ENCODE data around the gene TRAF7.

Gene TRAF7

DNA sequence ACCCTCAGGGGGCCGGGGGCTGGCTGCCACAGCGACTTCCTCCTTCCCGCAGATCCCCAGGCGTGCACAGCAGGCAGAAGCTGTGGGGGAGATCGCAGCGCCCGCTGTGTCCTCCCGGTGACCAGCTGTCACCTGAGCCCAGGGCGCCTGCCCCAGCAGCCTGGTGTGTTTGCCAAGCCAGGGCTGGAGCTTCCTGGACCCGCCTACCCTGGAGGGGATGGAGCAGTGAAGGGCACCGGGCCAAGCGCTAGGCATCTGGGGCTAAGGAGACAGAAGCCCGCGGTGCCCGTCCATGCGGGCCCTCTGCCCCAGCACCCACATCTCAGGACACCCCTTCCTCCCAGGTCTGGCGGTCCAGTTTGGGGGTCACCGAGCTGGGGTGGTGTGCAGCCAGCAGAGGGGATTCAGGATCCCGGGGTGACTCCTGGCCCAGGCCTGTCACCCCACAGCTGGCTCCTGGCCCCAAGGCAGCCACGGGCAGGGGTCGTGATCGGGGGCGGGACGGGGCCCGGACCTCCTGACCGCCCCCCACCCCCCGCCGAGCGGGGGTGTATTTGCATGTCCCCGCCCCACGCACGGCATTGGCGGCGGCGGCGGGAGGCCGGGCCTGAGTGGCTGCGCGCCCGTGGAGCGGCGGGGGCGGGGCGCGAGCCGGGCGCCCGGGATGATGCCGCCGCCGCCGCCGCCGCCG is 7.5 kb upstream of the TRAF7 start, which contains the start of gene RAB26:
Gene RAB26, plus strand, starts transcription at position 645 of the 691 bp plus-strand sequence. CDS start 159 bp downstream, outside the sequence.
- intact Hi-C loops (cut with micrococcal nuclease): no loop called here
- H3K4me1 Mint-ChIP-seq (ENCODE audit: low read depth): peaks cover 41% of the 10 kb centered on the region
- H3K27ac Mint-ChIP-seq: no peak within 1 kb of the TSS
- H3K4me3 Mint-ChIP-seq: peak within 1 kb of the TSS; percentile 57
- H3K36me3 Mint-ChIP-seq (ENCODE audit: low read depth): peaks cover 33% of the 10 kb centered on the region
- H3K9me3 Mint-ChIP-seq: no peaks in the 10 kb centered on the region
- H3K27me3 Mint-ChIP-seq: peaks cover 46% of the 10 kb centered on the region

DNA sequence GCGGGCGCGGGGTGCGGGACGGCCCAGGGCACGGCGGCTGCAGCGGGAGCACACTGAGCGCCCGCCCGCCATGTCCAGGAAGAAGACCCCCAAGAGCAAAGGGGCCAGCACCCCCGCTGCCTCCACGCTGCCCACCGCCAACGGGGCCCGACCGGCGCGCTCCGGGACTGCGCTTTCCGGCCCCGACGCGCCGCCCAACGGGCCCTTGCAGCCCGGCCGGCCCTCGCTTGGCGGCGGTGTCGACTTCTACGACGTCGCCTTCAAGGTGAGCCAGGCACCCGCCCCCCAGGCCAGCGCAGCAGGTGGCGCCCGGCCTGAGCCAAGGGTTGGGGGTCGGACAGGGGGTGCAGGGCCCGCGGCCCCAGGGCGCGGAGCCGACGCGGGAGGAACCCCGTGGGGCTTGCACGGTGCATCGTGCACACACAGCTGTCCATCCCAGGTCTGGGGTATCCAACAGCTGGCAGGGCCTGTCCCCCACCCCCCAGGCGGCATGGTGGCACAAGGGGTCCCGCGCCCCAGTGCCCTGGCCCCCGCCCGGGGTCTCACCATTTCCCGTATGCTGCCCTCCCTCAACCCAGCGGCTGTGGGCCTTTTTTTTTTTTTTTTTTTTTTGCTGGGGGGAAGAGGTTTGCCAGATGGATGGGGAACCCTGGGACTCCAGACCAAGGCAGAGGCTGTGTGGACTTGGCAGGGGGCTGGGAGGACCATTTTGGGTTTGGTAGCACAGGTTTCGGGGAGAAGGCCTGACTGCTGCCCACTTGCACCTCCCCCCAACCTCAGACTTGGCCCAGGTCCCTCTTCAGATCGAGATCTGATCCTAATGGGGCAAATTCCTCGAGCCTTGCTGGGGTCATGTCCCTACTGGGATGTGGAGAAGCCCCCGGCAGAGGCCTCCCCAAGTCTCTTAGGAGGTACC is 6.6 kb upstream of the TRAF7 start:
- peaks cover 43% of the 10 kb centered on the region for H3K27me3 Mint-ChIP-seq
- H3K4me1 Mint-ChIP-seq (ENCODE audit: low read depth): peaks cover 50% of the 10 kb centered on the region
- intact Hi-C loops (cut with micrococcal nuclease): no loop called here
- no peak overlapping the region for H3K27ac Mint-ChIP-seq
- peak overlapping the region; percentile 57 for H3K4me3 Mint-ChIP-seq
- no peaks in the 10 kb centered on the region for H3K9me3 Mint-ChIP-seq
- peaks cover 42% of the 10 kb centered on the region for H3K36me3 Mint-ChIP-seq (ENCODE audit: low read depth)

GRCh38 chr16:2149630-2150417 is 5.8 kb upstream of the TRAF7 start:
- Mint-ChIP-seq H3K27me3 (peaks cover 42% of the 10 kb centered on the region), H3K36me3 (ENCODE audit: low read depth) (peaks cover 50% of the 10 kb centered on the region), H3K9me3 (no peaks in the 10 kb centered on the region), H3K4me1 (ENCODE audit: low read depth) (peaks cover 54% of the 10 kb centered on the region), H3K27ac (no peak overlapping the region), H3K4me3 (no peak overlapping the region)
- intact Hi-C loops (cut with micrococcal nuclease): no loop called here

DNA sequence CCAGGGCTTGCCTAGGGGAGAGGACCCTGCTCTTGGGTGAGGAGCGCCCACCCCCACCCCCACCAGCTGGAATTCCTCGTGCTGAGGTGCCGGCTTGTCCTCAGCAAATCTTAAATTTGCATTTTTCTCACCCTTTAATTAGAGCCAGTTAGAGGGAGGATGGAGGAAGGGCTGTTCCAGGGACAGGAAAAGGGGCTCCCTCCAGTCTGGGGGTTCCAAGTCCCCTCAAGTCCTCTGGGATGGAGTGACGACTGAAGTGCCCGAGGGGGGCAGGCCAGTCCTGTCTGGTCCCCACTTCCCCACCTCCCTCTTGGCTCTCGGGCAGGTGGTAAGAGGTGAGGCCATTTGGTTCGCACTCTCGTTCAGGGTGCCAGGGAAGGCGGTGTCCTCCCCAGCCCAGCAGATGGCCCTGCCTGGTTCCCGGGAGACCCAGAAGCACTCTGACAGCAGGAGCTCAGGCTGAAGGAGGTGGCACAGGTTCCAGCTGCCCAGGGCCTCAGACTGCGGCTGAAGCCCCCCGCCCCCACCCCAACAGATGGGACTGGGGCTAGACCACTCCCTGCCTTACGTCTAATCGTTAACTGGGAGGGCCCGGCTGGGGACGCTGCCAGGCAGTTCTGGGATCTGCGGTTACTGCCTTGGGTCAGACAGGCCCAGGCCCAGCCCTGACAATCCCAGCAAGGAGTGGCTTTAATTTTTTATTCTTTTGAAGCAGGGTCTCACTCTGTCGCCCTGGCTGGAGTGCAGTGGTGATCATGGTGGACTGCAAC is 5.0 kb upstream of the TRAF7 start:
- Mint-ChIP-seq H3K4me3 (no peak overlapping the region), H3K4me1 (ENCODE audit: low read depth) (peaks cover 54% of the 10 kb centered on the region), H3K9me3 (no peaks in the 10 kb centered on the region), H3K36me3 (ENCODE audit: low read depth) (peaks cover 54% of the 10 kb centered on the region), H3K27ac (no peak overlapping the region), H3K27me3 (peaks cover 42% of the 10 kb centered on the region)
- intact Hi-C loops (cut with micrococcal nuclease): no loop called here

- H3K36me3 Mint-ChIP-seq (ENCODE audit: low read depth): peaks cover 61% of the 10 kb centered on the region
- H3K4me1 Mint-ChIP-seq (ENCODE audit: low read depth): peaks cover 59% of the 10 kb centered on the region
- no peak overlapping the region for H3K27ac Mint-ChIP-seq
- no peak overlapping the region for H3K4me3 Mint-ChIP-seq
- peaks cover 42% of the 10 kb centered on the region for H3K27me3 Mint-ChIP-seq
- H3K9me3 Mint-ChIP-seq: no peaks in the 10 kb centered on the region
- intact Hi-C loops (cut with micrococcal nuclease): no loop called here
Measured at GRCh38 chr16:2151188-2152091, 4.1 kb upstream of the TRAF7 start.

DNA sequence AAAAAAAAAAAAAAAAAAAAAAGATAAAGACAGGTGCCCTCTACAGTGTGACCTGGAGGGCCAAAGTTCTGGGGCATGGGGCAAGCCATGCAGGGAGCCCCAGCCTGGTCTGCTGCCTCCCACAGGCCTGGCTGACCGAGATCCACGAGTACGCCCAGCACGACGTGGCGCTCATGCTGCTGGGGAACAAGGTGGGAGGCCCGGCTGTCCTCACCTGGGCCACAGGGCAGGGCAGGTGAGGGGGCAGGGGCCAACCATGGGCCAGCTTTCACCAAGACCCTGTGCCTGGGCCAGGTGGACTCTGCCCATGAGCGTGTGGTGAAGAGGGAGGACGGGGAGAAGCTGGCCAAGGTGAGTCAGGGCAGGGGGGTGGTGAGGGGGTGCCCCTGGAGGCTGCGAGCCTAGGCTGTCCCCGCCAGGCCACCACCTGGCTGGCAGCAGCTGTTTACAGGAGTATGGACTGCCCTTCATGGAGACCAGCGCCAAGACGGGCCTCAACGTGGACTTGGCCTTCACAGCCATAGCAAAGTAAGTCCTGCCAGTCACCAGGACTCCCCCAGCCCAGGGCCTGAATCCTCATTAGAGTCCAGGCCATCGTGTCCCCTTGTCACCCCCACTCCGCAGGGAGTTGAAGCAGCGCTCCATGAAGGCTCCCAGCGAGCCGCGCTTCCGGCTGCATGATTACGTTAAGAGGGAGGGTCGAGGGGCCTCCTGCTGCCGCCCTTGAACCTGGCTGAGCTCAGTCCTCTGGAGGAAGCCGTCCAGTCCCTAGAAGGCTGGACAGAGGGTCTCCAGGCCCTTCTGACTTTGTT is 2.7 kb upstream of the TRAF7 start:
- H3K27me3 Mint-ChIP-seq: peaks cover 35% of the 10 kb centered on the region
- H3K9me3 Mint-ChIP-seq: no peaks in the 10 kb centered on the region
- H3K4me3 Mint-ChIP-seq: peak overlapping the region; percentile 81
- peak overlapping the region; percentile 95 for H3K27ac Mint-ChIP-seq
- intact Hi-C loops (cut with micrococcal nuclease): loop anchor here (1.0 kb wide), 1 partner anchor 149 kb away; no protein-coding TSS in a partner anchor
- peaks cover 70% of the 10 kb centered on the region for H3K36me3 Mint-ChIP-seq (ENCODE audit: low read depth)
- peaks cover 70% of the 10 kb centered on the region for H3K4me1 Mint-ChIP-seq (ENCODE audit: low read depth)

DNA sequence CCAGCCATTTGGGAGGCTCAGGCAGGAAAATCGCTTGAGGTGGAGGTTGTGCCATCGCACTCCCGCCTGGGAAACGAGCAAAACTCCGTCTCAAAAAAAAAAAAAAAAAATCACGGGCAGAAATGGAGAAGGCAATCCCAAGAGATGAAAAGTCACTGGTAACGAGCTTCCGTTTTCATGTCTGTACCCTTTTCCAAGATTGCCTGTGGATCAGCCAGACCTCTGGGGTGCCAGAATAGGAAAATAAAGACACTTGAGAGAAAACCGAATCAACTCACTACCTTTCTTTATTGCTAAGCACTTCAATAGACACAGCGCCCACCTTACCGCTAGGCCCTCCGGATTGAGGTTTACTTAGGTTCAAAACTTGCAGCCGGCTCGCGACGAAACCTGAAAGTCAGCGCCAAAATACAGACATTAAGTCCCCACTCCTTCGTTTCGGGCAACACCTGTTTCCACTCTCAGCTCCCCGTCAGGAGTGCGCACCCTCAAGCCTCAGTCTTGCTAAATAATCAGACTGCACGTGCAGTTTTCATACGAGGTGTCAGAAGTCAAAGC is 970 bp upstream of the TRAF7 start:
- H3K4me3 Mint-ChIP-seq: peak overlapping the region; percentile 81
- peaks cover 26% of the 10 kb centered on the region for H3K27me3 Mint-ChIP-seq
- H3K27ac Mint-ChIP-seq: peak overlapping the region; percentile 95
- H3K4me1 Mint-ChIP-seq (ENCODE audit: low read depth): peaks cover 77% of the 10 kb centered on the region
- H3K9me3 Mint-ChIP-seq: no peaks in the 10 kb centered on the region
- intact Hi-C loops (cut with micrococcal nuclease): loop anchor here (1.0 to 2.0 kb wide), 2 partner anchors 51 to 60 kb away; partner anchors contain the start of genes MLST8 and PGP
- peaks cover 82% of the 10 kb centered on the region for H3K36me3 Mint-ChIP-seq (ENCODE audit: low read depth)

DNA sequence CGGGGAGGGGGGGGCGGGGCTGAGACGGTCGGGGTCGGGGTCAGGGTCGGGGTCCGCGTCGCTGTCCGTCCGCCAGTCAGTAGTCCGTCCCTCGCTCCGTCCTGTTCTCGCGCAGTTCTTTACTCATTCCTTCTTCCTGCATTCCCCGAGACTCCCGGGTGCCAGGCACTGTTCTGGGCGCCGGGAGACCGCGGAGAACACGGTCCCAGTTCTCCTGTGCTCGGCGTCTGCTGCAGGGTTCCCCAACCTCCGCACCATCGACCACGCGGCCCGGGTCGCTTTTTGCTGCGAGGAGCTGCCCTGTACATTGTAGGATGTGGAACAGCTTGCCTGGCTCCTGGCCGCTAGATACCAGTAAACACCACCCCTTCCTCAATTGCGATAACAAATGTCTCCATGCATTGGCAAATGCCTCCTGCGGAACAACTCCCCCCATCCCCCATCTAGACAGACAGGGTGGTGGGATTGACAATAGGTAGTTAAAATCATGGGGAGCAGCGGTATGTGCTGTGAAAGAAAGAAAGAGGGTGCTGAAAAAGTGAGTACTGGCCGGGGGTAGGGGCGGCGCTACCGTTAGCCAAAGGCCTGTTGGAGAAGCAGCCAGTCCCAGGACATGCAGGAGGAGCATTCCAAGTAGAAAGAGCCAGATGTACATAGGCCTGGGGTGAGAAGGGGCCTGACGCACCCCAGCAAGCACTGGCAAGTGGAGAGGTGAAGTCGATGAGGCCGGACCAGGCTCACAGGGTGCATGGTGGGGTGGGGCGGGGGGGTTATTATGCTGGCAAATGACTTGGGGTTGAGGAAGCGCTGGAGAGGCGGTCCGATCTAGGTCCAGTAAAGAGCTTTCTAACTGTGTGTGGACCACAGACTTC is 631 bp downstream of the TRAF7 start:
- H3K4me1 Mint-ChIP-seq (ENCODE audit: low read depth): peaks cover 71% of the 10 kb centered on the region

GRCh38 chr16:2156849-2157224 is 1.3 kb downstream of the TRAF7 start:
- Mint-ChIP-seq H3K4me3 (peak overlapping the region; percentile 99), H3K36me3 (ENCODE audit: low read depth) (peaks cover 71% of the 10 kb centered on the region), H3K9me3 (no peaks in the 10 kb centered on the region), H3K4me1 (ENCODE audit: low read depth) (peaks cover 67% of the 10 kb centered on the region), H3K27me3 (peaks cover 4% of the 10 kb centered on the region), H3K27ac (peak overlapping the region; percentile 95)
- intact Hi-C loops (cut with micrococcal nuclease): no loop called here

More for the DNA sequence above, 631 bp downstream of the TRAF7 start:
- Mint-ChIP-seq H3K9me3 (no peaks in the 10 kb centered on the region), H3K36me3 (ENCODE audit: low read depth) (peaks cover 71% of the 10 kb centered on the region), H3K4me3 (peak overlapping the region; percentile 99), H3K27ac (peak overlapping the region; percentile 95), H3K27me3 (peaks cover 10% of the 10 kb centered on the region)
- intact Hi-C loops (cut with micrococcal nuclease): loop anchor here (1.0 to 2.0 kb wide), 2 partner anchors 49 to 59 kb away; partner anchors contain the start of genes MLST8 and PGP

GRCh38 chr16:2157480-2158261 is 2.1 kb downstream of the TRAF7 start:
- intact Hi-C loops (cut with micrococcal nuclease): no loop called here
- Mint-ChIP-seq H3K27ac (peak overlapping the region; percentile 50), H3K9me3 (no peaks in the 10 kb centered on the region), H3K4me3 (peak overlapping the region; percentile 33), H3K27me3 (peaks cover 1% of the 10 kb centered on the region), H3K4me1 (ENCODE audit: low read depth) (peaks cover 68% of the 10 kb centered on the region), H3K36me3 (ENCODE audit: low read depth) (peaks cover 71% of the 10 kb centered on the region)
